Loucy (cell line): Measurements from ENCODE around the gene CHN1.

Experiments
- H2AFZ ChIP-seq: fragments of 200-600 bp; sonication (generic); 2 replicates; pipeline ENCODE4 v1.6.0; 2016; ENCODE audit warnings: antibody characterized with exemption, mild to moderate bottlenecking, low read length, moderate library complexity
- H3F3A ChIP-seq: fragments of 200-600 bp; 2 replicates; pipeline ENCODE4 v1.6.0; 2016; ENCODE audit warnings: antibody characterized with exemption, low read depth, mild to moderate bottlenecking
- H3K27me3 ChIP-seq: fragments of 200-600 bp; sonication (generic); 2 replicates; pipeline ENCODE4 v1.6.1; 2014; ENCODE audit warnings: low read length, mild to moderate bottlenecking; ENCODE audit not compliant: insufficient read depth, poor library complexity, severe bottlenecking
- H3K36me3 ChIP-seq: fragments of 200-600 bp; sonication (generic); 2 replicates; pipeline ENCODE4 v1.6.1; 2016; ENCODE audit warnings: low read length; ENCODE audit not compliant: insufficient read depth
- H3K4me1 ChIP-seq: fragments of 200-600 bp; sonication (generic); 2 replicates; pipeline ENCODE4 v1.5.1; 2014; ENCODE audit warnings: low read length, mild to moderate bottlenecking; ENCODE audit not compliant: insufficient read depth, poor library complexity, severe bottlenecking
- H3K4me2 ChIP-seq: fragments of 200-600 bp; sonication (generic); 2 replicates; pipeline ENCODE4 v1.6.0; 2014; ENCODE audit warnings: antibody characterized with exemption, low read length, low read depth, mild to moderate bottlenecking; ENCODE audit not compliant: poor library complexity, severe bottlenecking
- H3K4me3 ChIP-seq: fragments of 200-600 bp; sonication (generic); 2 replicates; pipeline ENCODE4 v1.5.1; 2014; ENCODE audit warnings: low read length, mild to moderate bottlenecking, mixed read lengths; ENCODE audit not compliant: poor library complexity, severe bottlenecking
- H3K79me2 ChIP-seq: fragments of 200-600 bp; sonication (generic); 2 replicates; pipeline ENCODE4 v1.6.1; 2014; ENCODE audit warnings: low read length; ENCODE audit not compliant: insufficient read depth
- H3K9ac ChIP-seq: fragments of 200-600 bp; sonication (generic); 2 replicates; pipeline ENCODE4 v1.6.0; 2014; ENCODE audit warnings: mild to moderate bottlenecking, low read depth, low read length, moderate library complexity; ENCODE audit not compliant: poor library complexity, severe bottlenecking
- H3K9me2 ChIP-seq: fragments of 200-600 bp; sonication (generic); replicated peaks from 2 replicates; pipeline ENCODE4 v1.6.1; 2016; ENCODE audit warnings: low read depth, low read length, mixed read lengths
- H3K9me3 ChIP-seq: fragments of 200-600 bp; sonication (generic); 2 replicates; pipeline ENCODE4 v1.6.1; 2014; ENCODE audit warnings: mild to moderate bottlenecking, antibody characterized with exemption, low read length, low read depth; ENCODE audit not compliant: insufficient read depth
- H4K20me1 ChIP-seq: fragments of 200-600 bp; sonication (generic); 2 replicates; pipeline ENCODE4 v1.6.0; 2014; ENCODE audit warnings: antibody characterized with exemption, low read length, mild to moderate bottlenecking; ENCODE audit not compliant: insufficient read depth, poor library complexity, severe bottlenecking
- CTCF ChIP-seq: fragments of 200-600 bp; sonication (generic); conservative IDR thresholded peaks from 2 replicates; pipeline ENCODE4 v1.5.1; 2014; ENCODE audit warnings: mild to moderate bottlenecking, antibody characterized with exemption, low read length
- EZH2phosphoT487 ChIP-seq: fragments of 200-600 bp; IDR thresholded peaks from 2 replicates; pipeline ENCODE4 v1.6.1; 2018; ENCODE audit warnings: antibody characterized with exemption, mild to moderate bottlenecking, moderate library complexity, borderline replicate concordance

Gene CHN1

GRCh38 chr2:174780191-174780840 is 224.9 kb downstream of the CHN1 start:
- H3K9me2 ChIP-seq, result no peaks in the 10 kb centered on the region
- H3F3A ChIP-seq, result no peaks in the 10 kb centered on the region
- H3K4me3 ChIP-seq, result no peak overlapping the region
- no peaks in the 10 kb centered on the region for H3K36me3 ChIP-seq
- H4K20me1 ChIP-seq, result no peaks in the 10 kb centered on the region
- H3K9ac ChIP-seq, result no peak overlapping the region
- no peaks in the 10 kb centered on the region for H3K79me2 ChIP-seq
- no peaks in the 10 kb centered on the region for H3K27me3 ChIP-seq
- no peak overlapping the region for H2AFZ ChIP-seq
- TF ChIP-seq EZH2phosphoT487, result no peak
- TF ChIP-seq CTCF, result no peak
- no peak overlapping the region for H3K4me2 ChIP-seq
- H3K4me1 ChIP-seq, result peaks cover 31% of the 10 kb centered on the region
- H3K9me3 ChIP-seq, result no peaks in the 10 kb centered on the region

- no peaks in the 10 kb centered on the region for H3K79me2 ChIP-seq
- H3K4me1 ChIP-seq, result peaks cover 31% of the 10 kb centered on the region
- no peaks in the 10 kb centered on the region for H3K9me3 ChIP-seq
- peak overlapping the region; percentile 54 for H3K4me2 ChIP-seq
- no peaks in the 10 kb centered on the region for H3K9me2 ChIP-seq
- H3F3A ChIP-seq, result no peaks in the 10 kb centered on the region
- H3K27me3 ChIP-seq, result no peaks in the 10 kb centered on the region
- H3K9ac ChIP-seq, result no peak overlapping the region
- H3K36me3 ChIP-seq, result no peaks in the 10 kb centered on the region
- TF ChIP-seq CTCF (no peak), EZH2phosphoT487 (no peak)
- no peaks in the 10 kb centered on the region for H4K20me1 ChIP-seq
- H3K4me3 ChIP-seq, result no peak overlapping the region
- H2AFZ ChIP-seq, result no peak overlapping the region
These were observed 225.7 kb downstream of the CHN1 start for GRCh38 chr2:174779361-174779928.

- H3K4me1 ChIP-seq, result peaks cover 31% of the 10 kb centered on the region
- H4K20me1 ChIP-seq, result no peaks in the 10 kb centered on the region
- H3K36me3 ChIP-seq, result no peaks in the 10 kb centered on the region
- no peaks in the 10 kb centered on the region for H3F3A ChIP-seq
- H3K4me2 ChIP-seq, result peak overlapping the region; percentile 54
- H3K79me2 ChIP-seq, result no peaks in the 10 kb centered on the region
- H3K9me3 ChIP-seq, result no peaks in the 10 kb centered on the region
- peak overlapping the region; percentile 8 for H3K4me3 ChIP-seq
- no peaks in the 10 kb centered on the region for H3K9me2 ChIP-seq
- no peak for TF ChIP-seq EZH2phosphoT487
- no peak for TF ChIP-seq CTCF
- peak overlapping the region; percentile 38 for H3K9ac ChIP-seq
- 0 out of 2 replicates have a peak overlapping the region, but pooled peaks have one; percentile 11 for H2AFZ ChIP-seq
- no peaks in the 10 kb centered on the region for H3K27me3 ChIP-seq
These were observed 226.8 kb downstream of the CHN1 start for GRCh38 chr2:174778085-174778981.
